Measurements from ENCODE around the gene UGCG.

Gene UGCG

GRCh38 chr9:111891910-111892499 is 4.6 kb upstream of the UGCG start:
- TF ChIP-seq CTCF (IDR thresholded peaks at IDR 0.05), result no peak
- H3K9me3 ChIP-seq, result no peaks in the 10 kb centered on the region
- H3K27ac ChIP-seq, result no peak overlapping the region
- peaks cover 26 to 31% of the 10 kb centered on the region in 2 experiments for H3K4me1 ChIP-seq (ENCODE audit: control insufficient read depth in 1 of 2, insufficient read depth in 1 of 2, low read depth in 1 of 2, low read length in 1 of 2)
- no peaks in the 10 kb centered on the region for H3K27me3 ChIP-seq
- no peak overlapping the region for H3K4me3 ChIP-seq (ENCODE audit: low read depth in 1 of 2, low read length in 1 of 2)
- H3K36me3 ChIP-seq, result no peaks in the 10 kb centered on the region

- no peaks in the 10 kb centered on the region for H3K9me3 ChIP-seq
- H3K4me3 ChIP-seq (ENCODE audit: low read depth in 1 of 2, low read length in 1 of 2), result peak overlapping the region; percentile 84 to 97
- peak overlapping the region; percentile 94 for H3K27ac ChIP-seq
- peaks cover 73 to 74% of the 10 kb centered on the region in 2 experiments for H3K4me1 ChIP-seq (ENCODE audit: control insufficient read depth in 1 of 2, insufficient read depth in 1 of 2, low read depth in 1 of 2, low read length in 1 of 2)
- no peak for TF ChIP-seq CTCF (IDR thresholded peaks at IDR 0.05)
- H3K36me3 ChIP-seq, result no peaks in the 10 kb centered on the region
- H3K27me3 ChIP-seq, result no peaks in the 10 kb centered on the region
These were observed 457 bp downstream of the UGCG start for GRCh38 chr9:111896942-111897600.

- Histone ChIP-seq H3K36me3 (no peaks in the 10 kb centered on the region), H3K27ac (peak overlapping the region; percentile 94), H3K9me3 (no peaks in the 10 kb centered on the region), H3K4me1 (ENCODE audit: control insufficient read depth in 1 of 2, insufficient read depth in 1 of 2, low read depth in 1 of 2, low read length in 1 of 2) (peaks cover 79 to 80% of the 10 kb centered on the region in 2 experiments), H3K27me3 (no peaks in the 10 kb centered on the region), H3K4me3 (ENCODE audit: low read depth in 1 of 2, low read length in 1 of 2) (peak overlapping the region; percentile 84 to 97)
- TF ChIP-seq CTCF (IDR thresholded peaks at IDR 0.05), result no peak
These were observed 1.1 kb downstream of the UGCG start for GRCh38 chr9:111897601-111898137.

GRCh38 chr9:111898331-111899096 is 1.9 kb downstream of the UGCG start:
- no peaks in the 10 kb centered on the region for H3K36me3 ChIP-seq
- H3K4me3 ChIP-seq (ENCODE audit: low read depth in 1 of 2, low read length in 1 of 2), result peak overlapping the region; percentile 84 to 97
- H3K27ac ChIP-seq, result peak overlapping the region; percentile 94
- no peaks in the 10 kb centered on the region for H3K27me3 ChIP-seq
- H3K4me1 ChIP-seq (ENCODE audit: control insufficient read depth in 1 of 2, insufficient read depth in 1 of 2, low read depth in 1 of 2, low read length in 1 of 2), result peaks cover 85 to 88% of the 10 kb centered on the region in 2 experiments
- H3K9me3 ChIP-seq, result no peaks in the 10 kb centered on the region
- TF ChIP-seq CTCF (IDR thresholded peaks at IDR 0.05), result no peak

GRCh38 chr9:111900151-111900857 is 3.7 kb downstream of the UGCG start:
- Histone ChIP-seq H3K4me1 (ENCODE audit: control insufficient read depth in 1 of 2, insufficient read depth in 1 of 2, low read depth in 1 of 2, low read length in 1 of 2) (peaks cover 87 to 90% of the 10 kb centered on the region in 2 experiments), H3K27ac (peak overlapping the region; percentile 94), H3K4me3 (ENCODE audit: low read depth in 1 of 2, low read length in 1 of 2) (peak overlapping the region in 1 of 2 experiments; percentile 97), H3K36me3 (no peaks in the 10 kb centered on the region), H3K9me3 (no peaks in the 10 kb centered on the region), H3K27me3 (no peaks in the 10 kb centered on the region)
- no peak for TF ChIP-seq CTCF (IDR thresholded peaks at IDR 0.05)

All from neutrophil (primary cell).